ENCODE data around the gene ASPHD1.
"Not testable (repeated sequence)": the region's sequence is repeated elsewhere in the genome, so short reads cannot be mapped to it uniquely, and the experiment has no call there.

ASPHD1 gene

GRCh38 chr16:29909851-29910250 lies 9.6 kb downstream of the ASPHD1 start:
- not testable (repeated sequence) for DNase-seq

- DNase-seq = no peak
Measured at GRCh38 chr16:29910819-29911675, 10.8 kb downstream of the ASPHD1 start.

- DNase-seq = no peak
Measured at GRCh38 chr16:29911676-29912010, 11.4 kb downstream of the ASPHD1 start.

- DNase-seq = no peak
Measured at GRCh38 chr16:29912087-29912486, 11.8 kb downstream of the ASPHD1 start.

GRCh38 chr16:29913514-29913913 lies 13.2 kb downstream of the ASPHD1 start:
- no peak for DNase-seq

GRCh38 chr16:29915590-29916247 lies 15.4 kb downstream of the ASPHD1 start:
- DNase-seq = no peak

- no peak for DNase-seq
Measured at GRCh38 chr16:29916979-29917378, 16.7 kb downstream of the ASPHD1 start.

GRCh38 chr16:29920288-29921033 lies 20.2 kb downstream of the ASPHD1 start:
- DNase-seq = no peak

GRCh38 chr16:29921034-29921385 lies 20.7 kb downstream of the ASPHD1 start:
- DNase-seq = no peak

GRCh38 chr16:29922326-29922725 lies 22.0 kb downstream of the ASPHD1 start:
- DNase-seq = no peak

GRCh38 chr16:29922986-29923501 lies 22.8 kb downstream of the ASPHD1 start:
- DNase-seq = no peak

GRCh38 chr16:29925105-29925756 lies 24.9 kb downstream of the ASPHD1 start:
- no peak for DNase-seq

- DNase-seq = peak; percentile 80
Measured at GRCh38 chr16:29925781-29926710, 25.8 kb downstream of the ASPHD1 start, which contains the start of gene KCTD13. Gene KCTD13 (minus strand): TSS chr16:29926226. CDS start chr16:29926033, 193 bp downstream.

- peak; percentile 34 for DNase-seq
Measured at GRCh38 chr16:29926711-29927052, 26.4 kb downstream of the ASPHD1 start.

GRCh38 chr16:29927070-29927905 lies 27.0 kb downstream of the ASPHD1 start:
- no peak for DNase-seq

- DNase-seq = not testable (repeated sequence)
Measured at GRCh38 chr16:29931750-29932149, 31.5 kb downstream of the ASPHD1 start.

GRCh38 chr16:29940656-29941055 lies 40.4 kb downstream of the ASPHD1 start:
- DNase-seq = no peak

- no peak for DNase-seq
Measured at GRCh38 chr16:29943846-29944799, 43.8 kb downstream of the ASPHD1 start.

GRCh38 chr16:29947897-29948296 lies 47.6 kb downstream of the ASPHD1 start:
- DNase-seq = no peak
